ENCODE data around the gene CRISP2.
"Not testable (repeated sequence)": the region's sequence is repeated elsewhere in the genome, so short reads cannot be mapped to it uniquely, and the experiment has no call there.

The CRISP2 gene

GRCh38 chr6:49676671-49677281 lies 36.6 kb downstream of the CRISP2 start:
- TF ChIP-seq CTCF (IDR thresholded peaks at IDR 0.05; ENCODE audit: low read length, missing control alignments): no peak
- no peak overlapping the region for H3K4me3 ChIP-seq (replicated peaks; ENCODE audit: low read depth, low read length)
- peak; percentile 12 for DNase-seq (ENCODE audit: low read depth)

- TF ChIP-seq CTCF (IDR thresholded peaks at IDR 0.05; ENCODE audit: low read length, missing control alignments): no peak
- H3K4me3 ChIP-seq (replicated peaks; ENCODE audit: low read depth, low read length): no peak overlapping the region
- no peak for DNase-seq (ENCODE audit: low read depth)
These were observed 37.5 kb downstream of the CRISP2 start for GRCh38 chr6:49675816-49676215.

GRCh38 chr6:49668083-49668511 lies 45.2 kb downstream of the CRISP2 start:
- DNase-seq (ENCODE audit: low read depth): no peak
- TF ChIP-seq CTCF (IDR thresholded peaks at IDR 0.05; ENCODE audit: low read length, missing control alignments): no peak
- H3K4me3 ChIP-seq (replicated peaks; ENCODE audit: low read depth, low read length): no peak overlapping the region

GRCh38 chr6:49666930-49667757 lies 46.2 kb downstream of the CRISP2 start:
- H3K4me3 ChIP-seq (replicated peaks; ENCODE audit: low read depth, low read length): no peak overlapping the region
- no peak for TF ChIP-seq CTCF (IDR thresholded peaks at IDR 0.05; ENCODE audit: low read length, missing control alignments)
- no peak for DNase-seq (ENCODE audit: low read depth)

- no peak for TF ChIP-seq CTCF (IDR thresholded peaks at IDR 0.05; ENCODE audit: low read length, missing control alignments)
- DNase-seq (ENCODE audit: low read depth): no peak
- no peak overlapping the region for H3K4me3 ChIP-seq (replicated peaks; ENCODE audit: low read depth, low read length)
These were observed 46.9 kb downstream of the CRISP2 start for GRCh38 chr6:49666480-49666879.

- no peak for TF ChIP-seq CTCF (IDR thresholded peaks at IDR 0.05; ENCODE audit: low read length, missing control alignments)
- no peak overlapping the region for H3K4me3 ChIP-seq (replicated peaks; ENCODE audit: low read depth, low read length)
- DNase-seq (ENCODE audit: low read depth): no peak
These were observed 48.5 kb downstream of the CRISP2 start for GRCh38 chr6:49664817-49665216.

GRCh38 chr6:49664054-49664453 lies 49.3 kb downstream of the CRISP2 start:
- not testable (repeated sequence) for H3K4me3 ChIP-seq (replicated peaks; ENCODE audit: low read depth, low read length); DNase-seq (ENCODE audit: low read depth)

Data from fibroblast of pulmonary artery (primary cell).